ENCODE measurements around the gene FLOT1.
A peak's percentile ranks its signal among the peaks of the same experiment; 100 is the strongest.

FLOT1 gene

GRCh38 chr6:30730601-30731435 is 11.7 kb downstream of the FLOT1 start:
- no peak for TF ChIP-seq EZH2 (IDR thresholded peaks at IDR 0.05; ENCODE audit: borderline replicate concordance, low read length)
- TF ChIP-seq CTCF (IDR thresholded peaks at IDR 0.05; ENCODE audit: low read length), result peak; percentile 90
- H3K9me3 ChIP-seq (ENCODE audit: low read length), result no peaks in the 10 kb centered on the region
- H3K4me1 ChIP-seq (ENCODE audit: insufficient read depth, low read length, severe bottlenecking), result peaks cover 19% of the 10 kb centered on the region
- H3K27ac ChIP-seq (ENCODE audit: low read depth, low read length, poor library complexity, severe bottlenecking), result peak overlapping the region; percentile 49
- no peaks in the 10 kb centered on the region for H4K20me1 ChIP-seq (ENCODE audit: insufficient read depth, low read length)
- H3K36me3 ChIP-seq (ENCODE audit: insufficient read depth, low read length), result peaks cover 34% of the 10 kb centered on the region; the same call in 1 of the 2 replicates
- no peaks in the 10 kb centered on the region for H3K79me2 ChIP-seq (ENCODE audit: insufficient read depth, low read length)
- H2AFZ ChIP-seq (ENCODE audit: low read length), result no peak overlapping the region
- H3F3A ChIP-seq (ENCODE audit: insufficient read depth, low read length), result peaks cover 16% of the 10 kb centered on the region
- no peaks in the 10 kb centered on the region for H3K9me2 ChIP-seq (ENCODE audit: low read depth, low read length)
- H3K27me3 ChIP-seq (ENCODE audit: insufficient read depth, low read length), result no peaks in the 10 kb centered on the region
- H3K4me2 ChIP-seq (ENCODE audit: low read length), result peak overlapping the region; percentile 77
- H3K9ac ChIP-seq (ENCODE audit: low read length), result peak overlapping the region; percentile 70
- peak overlapping the region; percentile 53 for H3K4me3 ChIP-seq (ENCODE audit: low read depth, low read length, poor library complexity, severe bottlenecking)

GRCh38 chr6:30727920-30728553 is 14.4 kb downstream of the FLOT1 start:
- TF ChIP-seq EZH2 (IDR thresholded peaks at IDR 0.05; ENCODE audit: borderline replicate concordance, low read length) (no peak), CTCF (IDR thresholded peaks at IDR 0.05; ENCODE audit: low read length) (no peak)
- H3K9me3 ChIP-seq (ENCODE audit: low read length), result no peaks in the 10 kb centered on the region
- peaks cover 51% of the 10 kb centered on the region for H3K36me3 ChIP-seq (ENCODE audit: insufficient read depth, low read length)
- H4K20me1 ChIP-seq (ENCODE audit: insufficient read depth, low read length), result no peaks in the 10 kb centered on the region
- peaks cover 1% of the 10 kb centered on the region; the same call in 1 of the 2 replicates for H3K79me2 ChIP-seq (ENCODE audit: insufficient read depth, low read length)
- no peaks in the 10 kb centered on the region for H3K9me2 ChIP-seq (ENCODE audit: low read depth, low read length)
- no peak overlapping the region for H3K4me3 ChIP-seq (ENCODE audit: low read depth, low read length, poor library complexity, severe bottlenecking)
- no peak overlapping the region for H3K9ac ChIP-seq (ENCODE audit: low read length)
- H3K27me3 ChIP-seq (ENCODE audit: insufficient read depth, low read length), result no peaks in the 10 kb centered on the region
- peaks cover 28% of the 10 kb centered on the region for H3K4me1 ChIP-seq (ENCODE audit: insufficient read depth, low read length, severe bottlenecking)
- no peak overlapping the region for H2AFZ ChIP-seq (ENCODE audit: low read length)
- no peak overlapping the region for H3K4me2 ChIP-seq (ENCODE audit: low read length)
- peaks cover 32% of the 10 kb centered on the region for H3F3A ChIP-seq (ENCODE audit: insufficient read depth, low read length)
- peak overlapping the region; percentile 13 for H3K27ac ChIP-seq (ENCODE audit: low read depth, low read length, poor library complexity, severe bottlenecking)

- peaks cover 7% of the 10 kb centered on the region for H3K79me2 ChIP-seq (ENCODE audit: insufficient read depth, low read length)
- H3K9me2 ChIP-seq (ENCODE audit: low read depth, low read length), result no peaks in the 10 kb centered on the region
- H3K9me3 ChIP-seq (ENCODE audit: low read length), result no peaks in the 10 kb centered on the region
- peaks cover 36% of the 10 kb centered on the region for H3K4me1 ChIP-seq (ENCODE audit: insufficient read depth, low read length, severe bottlenecking)
- TF ChIP-seq CTCF (IDR thresholded peaks at IDR 0.05; ENCODE audit: low read length) (no peak), EZH2 (IDR thresholded peaks at IDR 0.05; ENCODE audit: borderline replicate concordance, low read length) (no peak)
- H3K4me3 ChIP-seq (ENCODE audit: low read depth, low read length, poor library complexity, severe bottlenecking), result no peak overlapping the region
- H2AFZ ChIP-seq (ENCODE audit: low read length), result no peak overlapping the region
- H3K36me3 ChIP-seq (ENCODE audit: insufficient read depth, low read length), result peaks cover 60% of the 10 kb centered on the region
- no peaks in the 10 kb centered on the region for H4K20me1 ChIP-seq (ENCODE audit: insufficient read depth, low read length)
- H3K27ac ChIP-seq (ENCODE audit: low read depth, low read length, poor library complexity, severe bottlenecking), result no peak overlapping the region
- no peaks in the 10 kb centered on the region for H3K27me3 ChIP-seq (ENCODE audit: insufficient read depth, low read length)
- no peak overlapping the region for H3K4me2 ChIP-seq (ENCODE audit: low read length)
- peaks cover 37% of the 10 kb centered on the region for H3F3A ChIP-seq (ENCODE audit: insufficient read depth, low read length)
- H3K9ac ChIP-seq (ENCODE audit: low read length), result no peak overlapping the region
Observed at GRCh38 chr6:30726506-30727413, 15.7 kb downstream of the FLOT1 start.

Measured in OCI-LY1 (cell line).